Choroid plexus epithelial cell (primary cell): ENCODE measurements around the gene PTPRG.
"Not testable (repeated sequence)": the region's sequence is repeated elsewhere in the genome, so short reads cannot be mapped to it uniquely, and the experiment has no call there.

Source experiments
- DNase-seq: peaks from one replicate; pipeline ENCODE4 v3.0.0-alpha.2; 2010; ENCODE audit warnings: low read depth
- H3K4me3 ChIP-seq: 2 replicates; pipeline ENCODE4 v1.5.1; 2011; ENCODE audit warnings: low read depth, mild to moderate bottlenecking, control low read depth, low read length, moderate library complexity
- CTCF ChIP-seq: conservative IDR thresholded peaks from 2 replicates; pipeline ENCODE4 v1.5.1; 2011; ENCODE audit warnings: low read depth, mild to moderate bottlenecking, control low read depth, inconsistent platforms, low read length, moderate library complexity

The PTPRG gene

GRCh38 chr3:61813636-61814035 lies 252.3 kb downstream of the PTPRG start:
- no peak for DNase-seq
- TF ChIP-seq CTCF: no peak

GRCh38 chr3:61814674-61815073 lies 253.3 kb downstream of the PTPRG start:
- H3K4me3 ChIP-seq: no peak overlapping the region
- TF ChIP-seq CTCF: no peak

More at GRCh38 chr3:61813636-61814035, 252.3 kb downstream of the PTPRG start:
- no peak overlapping the region for H3K4me3 ChIP-seq

GRCh38 chr3:61816304-61816703 lies 254.9 kb downstream of the PTPRG start:
- H3K4me3 ChIP-seq, DNase-seq: not testable (repeated sequence)

More at GRCh38 chr3:61814674-61815073, 253.3 kb downstream of the PTPRG start:
- no peak for DNase-seq

GRCh38 chr3:61819861-61820260 lies 258.5 kb downstream of the PTPRG start:
- no peak overlapping the region for H3K4me3 ChIP-seq
- no peak for TF ChIP-seq CTCF
- DNase-seq: no peak

GRCh38 chr3:61820306-61820992 lies 259.1 kb downstream of the PTPRG start:
- TF ChIP-seq CTCF: no peak
- H3K4me3 ChIP-seq: no peak overlapping the region
- no peak for DNase-seq

GRCh38 chr3:61821823-61822251 lies 260.5 kb downstream of the PTPRG start:
- TF ChIP-seq CTCF: no peak
- H3K4me3 ChIP-seq: no peak overlapping the region
- DNase-seq: no peak

GRCh38 chr3:61822588-61822987 lies 261.2 kb downstream of the PTPRG start:
- no peak for TF ChIP-seq CTCF
- no peak overlapping the region for H3K4me3 ChIP-seq

More at GRCh38 chr3:61822588-61822987, 261.2 kb downstream of the PTPRG start:
- no peak for DNase-seq
